K562 (cell line): Measurements from ENCODE around the gene LEMD1.

Experiments used
- DLX4 ChIP-seq: fragments of 250-450 bp; sonication (Bioruptor Pico); IDR thresholded peaks from 2 replicates; pipeline ENCODE4 v1.6.1; 2021; ENCODE audit warnings: mild to moderate bottlenecking
- GMEB1 ChIP-seq: fragments of 250-450 bp; sonication (Bioruptor Pico); IDR thresholded peaks from 2 replicates; pipeline ENCODE4 v1.4.0; 2020; ENCODE audit warnings: mild to moderate bottlenecking
- SIRT6 ChIP-seq: IDR thresholded peaks from one replicate; pipeline ENCODE4 v1.6.1; 2012; ENCODE audit warnings: low read depth, mild to moderate bottlenecking, control low read depth, inconsistent platforms, low read length, moderate library complexity
- SMAD4 ChIP-seq: fragments of 250-450 bp; sonication (Bioruptor Pico); conservative IDR thresholded peaks from 2 replicates; pipeline ENCODE4 v1.8.0; 2021; ENCODE audit warnings: inconsistent platforms, mild to moderate bottlenecking, moderate library complexity
- TARDBP ChIP-seq: fragments of 450-650 bp; IDR thresholded peaks from 2 replicates; pipeline ENCODE4 v1.6.1; 2016
- TF ChIP-seq, protein P1 (sequence below), 3 experiments: IDR thresholded peaks in 2 of 3; conservative IDR thresholded peaks in 1 of 3; 2 replicates each; pipeline ENCODE4 v1.5.1; 2011 to 2012; ENCODE audit warnings: low read length in 3 of 3, mild to moderate bottlenecking in 3 of 3, control low read depth in 2 of 3, improper control_type of control experiment in 1 of 3, inconsistent platforms in 1 of 3, low read depth in 1 of 3, mixed read lengths in 1 of 3, moderate library complexity in 1 of 3; ENCODE audit not compliant: insufficient read depth in 2 of 3

DNA sequence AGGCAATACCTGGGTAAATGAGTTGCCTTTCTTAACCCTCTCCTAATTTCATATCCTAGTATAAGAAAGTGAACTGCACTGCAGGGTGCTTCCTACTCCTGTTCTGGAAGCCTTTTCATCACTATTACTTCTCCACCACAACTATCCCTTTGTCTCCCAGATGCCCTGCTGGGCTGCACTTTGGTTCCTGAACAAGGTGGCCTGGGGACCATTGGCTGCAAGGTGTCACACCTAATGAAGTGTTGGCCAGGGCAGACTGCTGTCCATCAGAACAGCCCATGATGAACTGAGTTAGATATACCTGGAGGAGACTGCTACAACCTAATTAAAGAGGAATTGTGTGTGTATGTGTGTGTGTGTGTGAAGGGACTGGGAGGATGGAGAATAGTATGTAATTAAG, 63.3 kb downstream of the LEMD1 start:
- TF ChIP-seq, protein P1, sequence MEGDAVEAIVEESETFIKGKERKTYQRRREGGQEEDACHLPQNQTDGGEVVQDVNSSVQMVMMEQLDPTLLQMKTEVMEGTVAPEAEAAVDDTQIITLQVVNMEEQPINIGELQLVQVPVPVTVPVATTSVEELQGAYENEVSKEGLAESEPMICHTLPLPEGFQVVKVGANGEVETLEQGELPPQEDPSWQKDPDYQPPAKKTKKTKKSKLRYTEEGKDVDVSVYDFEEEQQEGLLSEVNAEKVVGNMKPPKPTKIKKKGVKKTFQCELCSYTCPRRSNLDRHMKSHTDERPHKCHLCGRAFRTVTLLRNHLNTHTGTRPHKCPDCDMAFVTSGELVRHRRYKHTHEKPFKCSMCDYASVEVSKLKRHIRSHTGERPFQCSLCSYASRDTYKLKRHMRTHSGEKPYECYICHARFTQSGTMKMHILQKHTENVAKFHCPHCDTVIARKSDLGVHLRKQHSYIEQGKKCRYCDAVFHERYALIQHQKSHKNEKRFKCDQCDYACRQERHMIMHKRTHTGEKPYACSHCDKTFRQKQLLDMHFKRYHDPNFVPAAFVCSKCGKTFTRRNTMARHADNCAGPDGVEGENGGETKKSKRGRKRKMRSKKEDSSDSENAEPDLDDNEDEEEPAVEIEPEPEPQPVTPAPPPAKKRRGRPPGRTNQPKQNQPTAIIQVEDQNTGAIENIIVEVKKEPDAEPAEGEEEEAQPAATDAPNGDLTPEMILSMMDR (IDR thresholded peaks at IDR 0.05 in 2 of 3, conservative IDR thresholded peaks at IDR 0.05 in 1 of 3; ENCODE audit: insufficient read depth in 2 of 3, low read depth in 1 of 3, low read length in 3 of 3), result no peak
- TF ChIP-seq GMEB1 (CRISPR knock-in tag), result no peak
- TF ChIP-seq TARDBP, result no peak
- no peak for TF ChIP-seq SIRT6
- TF ChIP-seq SMAD4 (CRISPR knock-in tag), result no peak
- no peak for TF ChIP-seq DLX4 (CRISPR knock-in tag)
